GM18499 (cell line): ENCODE results near the gene LNX1.
A peak's percentile ranks its signal among the peaks of the same experiment; 100 is the strongest.

ENCODE experiments used
- ATAC-seq: cut with Tn5 transposase; IDR thresholded peaks from one replicate; pipeline ENCODE4 v1.9.1; 2021; ENCODE audit warnings: moderate number of reproducible peaks; ENCODE audit not compliant: insufficient read depth, unreplicated experiment

The LNX1 gene

GRCh38 chr4:53575552-53575951 lies 15.7 kb downstream of the LNX1 start:
- no peak for ATAC-seq

GRCh38 chr4:53574528-53574927 lies 16.8 kb downstream of the LNX1 start:
- no peak for ATAC-seq

- no peak for ATAC-seq
Measured at GRCh38 chr4:53573696-53574095, 17.6 kb downstream of the LNX1 start.

- ATAC-seq, result no peak
Measured at GRCh38 chr4:53572600-53572994, 18.7 kb downstream of the LNX1 start.

GRCh38 chr4:53571936-53572599 lies 19.2 kb downstream of the LNX1 start:
- no peak for ATAC-seq

GRCh38 chr4:53563824-53564223 lies 27.5 kb downstream of the LNX1 start:
- peak; percentile 96 for ATAC-seq

- ATAC-seq, result no peak
Measured at GRCh38 chr4:53562409-53562808, 28.9 kb downstream of the LNX1 start.

- no peak for ATAC-seq
Measured at GRCh38 chr4:53559021-53559620, 32.2 kb downstream of the LNX1 start.

GRCh38 chr4:53558065-53558801 lies 33.1 kb downstream of the LNX1 start:
- ATAC-seq, result no peak

- no peak for ATAC-seq
Measured at GRCh38 chr4:53557669-53558064, 33.6 kb downstream of the LNX1 start.

GRCh38 chr4:53556651-53557050 lies 34.6 kb downstream of the LNX1 start:
- no peak for ATAC-seq

- ATAC-seq, result no peak
Measured at GRCh38 chr4:53553486-53554210, 37.6 kb downstream of the LNX1 start.

- no peak for ATAC-seq
Measured at GRCh38 chr4:53552711-53553110, 38.6 kb downstream of the LNX1 start.

- no peak for ATAC-seq
Measured at GRCh38 chr4:53551958-53552357, 39.3 kb downstream of the LNX1 start.

GRCh38 chr4:53551281-53551864 lies 39.9 kb downstream of the LNX1 start:
- ATAC-seq, result no peak

GRCh38 chr4:53548662-53549061 lies 42.6 kb downstream of the LNX1 start:
- ATAC-seq, result no peak

- no peak for ATAC-seq
Measured at GRCh38 chr4:53547983-53548382, 43.3 kb downstream of the LNX1 start.

- no peak for ATAC-seq
Measured at GRCh38 chr4:53545942-53546581, 45.2 kb downstream of the LNX1 start.

GRCh38 chr4:53545273-53545672 lies 46.0 kb downstream of the LNX1 start:
- ATAC-seq, result no peak

- ATAC-seq, result no peak
Measured at GRCh38 chr4:53543561-53543960, 47.7 kb downstream of the LNX1 start.
